BE2C (cell line): Measurements from ENCODE around the gene FBXO15.

Source experiments
- DNase-seq: peaks from one replicate; pipeline ENCODE4 v3.0.0-alpha.2; 2020
- H3K27me3 ChIP-seq: fragments of 250-450 bp; sonication (Bioruptor Pico); 2 replicates; pipeline ENCODE4 v1.5.1; 2020; ENCODE audit warnings: mild to moderate bottlenecking
- H3K36me3 ChIP-seq: fragments of 250-450 bp; sonication (Bioruptor Pico); 2 replicates; pipeline ENCODE4 v1.5.1; 2020; ENCODE audit warnings: mild to moderate bottlenecking
- H3K4me1 ChIP-seq: fragments of 250-450 bp; sonication (Bioruptor Pico); 2 replicates; pipeline ENCODE4 v1.5.1; 2020
- H3K4me3 ChIP-seq: 2 replicates; pipeline ENCODE4 v1.5.1; 2011; ENCODE audit warnings: low read depth, low read length
- H3K9me3 ChIP-seq: fragments of 250-450 bp; sonication (Bioruptor Pico); 2 replicates; pipeline ENCODE4 v1.5.1; 2020
- CTCF ChIP-seq: IDR thresholded peaks from 2 replicates; pipeline ENCODE4 v1.5.1; 2012; ENCODE audit warnings: mild to moderate bottlenecking, low read depth, low read length

FBXO15 gene

GRCh38 chr18:74131124-74131523 is 16.5 kb downstream of the FBXO15 start:
- Histone ChIP-seq H3K4me1 (no peaks in the 10 kb centered on the region), H3K27me3 (peaks cover 17% of the 10 kb centered on the region)

GRCh38 chr18:74128159-74128558 is 19.5 kb downstream of the FBXO15 start:
- Histone ChIP-seq H3K9me3 (no peaks in the 10 kb centered on the region), H3K36me3 (no peaks in the 10 kb centered on the region), H3K27me3 (peaks cover 41% of the 10 kb centered on the region), H3K4me1 (no peaks in the 10 kb centered on the region), H3K4me3 (no peak overlapping the region)
- no peak for TF ChIP-seq CTCF
- no peak for DNase-seq

More at GRCh38 chr18:74131124-74131523, 16.5 kb downstream of the FBXO15 start:
- Histone ChIP-seq H3K4me3 (no peak overlapping the region), H3K9me3 (no peaks in the 10 kb centered on the region), H3K36me3 (no peaks in the 10 kb centered on the region)
- TF ChIP-seq CTCF: no peak
- DNase-seq: no peak

GRCh38 chr18:74126684-74127655 is 20.7 kb downstream of the FBXO15 start:
- no peak for DNase-seq
- H3K9me3 ChIP-seq: no peaks in the 10 kb centered on the region
- no peak for TF ChIP-seq CTCF
- no peaks in the 10 kb centered on the region for H3K36me3 ChIP-seq
- H3K27me3 ChIP-seq: peaks cover 53% of the 10 kb centered on the region
- no peaks in the 10 kb centered on the region for H3K4me1 ChIP-seq
- no peak overlapping the region for H3K4me3 ChIP-seq

GRCh38 chr18:74124642-74125041 is 23.0 kb downstream of the FBXO15 start:
- peaks cover 53% of the 10 kb centered on the region for H3K27me3 ChIP-seq
- H3K9me3 ChIP-seq: no peaks in the 10 kb centered on the region
- H3K36me3 ChIP-seq: no peaks in the 10 kb centered on the region
- H3K4me3 ChIP-seq: no peak overlapping the region
- no peaks in the 10 kb centered on the region for H3K4me1 ChIP-seq
- DNase-seq: no peak
- no peak for TF ChIP-seq CTCF

- Histone ChIP-seq H3K36me3 (no peaks in the 10 kb centered on the region), H3K27me3 (peaks cover 50% of the 10 kb centered on the region), H3K9me3 (no peaks in the 10 kb centered on the region), H3K4me1 (no peaks in the 10 kb centered on the region), H3K4me3 (no peak overlapping the region)
- no peak for DNase-seq
- no peak for TF ChIP-seq CTCF
Observed at GRCh38 chr18:74123200-74123599, 24.4 kb downstream of the FBXO15 start.
